NCI-H2196 treated with DMSO at 0.1 percent for 48 hours (cell line): Measurements from ENCODE around the gene AFM.

Experiments used
- DNase-seq: peaks from one replicate; lab custom pipeline; 2025; ENCODE audit not compliant: unreplicated experiment; lab: John Stamatoyannopoulos, UW

Gene AFM

DNA sequence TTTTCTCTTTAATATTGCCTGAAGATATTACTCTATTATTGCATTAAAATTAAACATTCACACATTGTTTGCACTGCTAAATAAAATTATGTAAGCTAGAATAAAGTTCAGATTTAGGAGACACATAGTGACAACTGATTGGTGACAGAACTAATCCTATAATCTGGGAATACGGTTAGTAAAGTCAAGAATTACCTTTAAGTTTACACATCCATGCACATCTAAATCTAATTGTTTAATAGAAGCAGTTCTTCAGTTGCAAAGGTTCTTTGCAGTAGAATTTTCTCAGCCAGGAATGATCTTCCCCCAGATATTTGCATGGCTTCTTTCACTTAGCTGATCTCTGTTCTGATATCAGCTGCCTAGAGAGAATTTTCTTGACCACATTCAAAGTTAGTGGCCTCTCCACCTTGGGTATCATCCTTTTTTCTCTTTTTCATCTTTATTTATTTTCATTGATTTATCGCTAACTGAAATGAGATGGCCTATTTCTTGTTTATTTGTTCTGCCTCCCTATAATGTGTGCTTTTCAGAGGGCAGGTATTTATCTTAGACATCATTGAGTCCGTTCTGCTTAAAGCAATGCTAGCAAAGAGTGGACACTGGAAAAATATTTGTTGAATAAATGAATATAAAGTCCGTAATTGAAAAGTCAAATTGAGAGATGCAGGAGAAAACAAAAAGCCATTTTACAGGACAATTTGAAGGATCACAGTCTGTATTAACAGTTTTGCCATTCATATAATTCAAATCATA is 32.9 kb upstream of the AFM start:
- DNase-seq, result no peak

GRCh38 chr4:73450398-73451004 is 31.0 kb upstream of the AFM start:
- DNase-seq, result no peak

GRCh38 chr4:73451404-73451803 is 30.1 kb upstream of the AFM start:
- DNase-seq, result no peak

- DNase-seq, result no peak
Observed at GRCh38 chr4:73451981-73452747, 29.4 kb upstream of the AFM start.

GRCh38 chr4:73452953-73453700 is 28.4 kb upstream of the AFM start:
- DNase-seq, result no peak

GRCh38 chr4:73453701-73454005 is 27.9 kb upstream of the AFM start:
- DNase-seq, result no peak

- DNase-seq, result no peak
Observed at GRCh38 chr4:73454920-73455319, 26.6 kb upstream of the AFM start.

- no peak for DNase-seq
Observed at GRCh38 chr4:73456177-73457022, 25.1 kb upstream of the AFM start.

DNA sequence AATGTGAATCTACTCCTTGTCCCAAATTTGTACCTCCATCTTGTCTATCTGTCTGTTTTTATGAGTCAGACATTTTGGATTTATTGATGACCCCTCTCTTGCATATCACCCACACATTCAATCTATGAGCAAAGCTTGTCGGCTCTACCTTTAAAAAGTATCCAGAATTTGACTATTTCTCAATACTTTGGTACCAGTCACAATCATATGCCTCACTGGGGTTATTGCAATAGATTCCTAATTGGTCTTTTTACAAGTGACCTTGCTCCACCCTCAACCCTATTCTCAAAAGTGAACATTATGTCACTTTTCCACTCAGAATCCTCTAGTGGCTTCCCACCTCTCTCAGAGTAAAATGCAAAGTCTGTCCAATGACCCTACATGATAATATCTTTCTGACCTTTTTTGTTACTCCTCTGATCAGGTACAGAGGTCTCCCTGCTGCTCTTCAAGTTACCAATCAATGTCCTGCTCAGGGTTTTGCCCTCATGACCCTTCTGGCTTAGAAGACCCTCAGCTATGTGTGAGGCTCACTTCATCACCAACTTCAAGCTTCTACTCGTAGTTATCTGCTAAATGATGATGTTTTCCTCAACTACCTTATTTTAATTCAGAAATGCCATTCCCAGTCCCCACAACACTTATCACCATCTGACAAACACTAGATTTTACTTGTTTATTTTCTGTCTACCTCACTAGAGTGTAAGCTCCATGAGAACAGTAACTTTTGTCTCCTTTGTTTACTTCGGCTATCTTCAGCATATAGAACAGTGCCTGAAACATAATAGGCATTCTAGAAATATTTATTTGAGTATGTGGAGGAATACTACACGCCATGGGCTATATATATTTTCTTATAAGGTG is 23.1 kb upstream of the AFM start:
- no peak for DNase-seq

DNA sequence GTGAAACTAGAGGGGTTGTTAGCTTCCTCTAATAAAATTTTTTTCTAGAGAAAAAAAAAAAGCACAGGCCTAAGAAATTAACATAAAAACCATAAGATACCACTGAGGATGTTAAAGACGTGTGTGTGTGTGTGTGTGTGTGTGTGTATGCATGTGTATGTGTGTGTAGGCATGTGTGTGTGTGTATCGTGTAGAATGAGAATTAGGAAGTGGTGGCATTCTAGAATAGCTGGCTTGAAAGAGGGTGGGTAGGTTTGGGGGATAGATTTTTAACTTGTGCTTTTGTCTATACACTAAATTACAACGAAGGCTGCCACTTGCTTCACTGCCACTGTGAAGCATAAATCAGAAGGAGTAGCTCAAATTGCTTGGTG is 22.5 kb upstream of the AFM start:
- DNase-seq, result no peak

GRCh38 chr4:73460913-73461522 is 20.5 kb upstream of the AFM start:
- no peak for DNase-seq

DNA sequence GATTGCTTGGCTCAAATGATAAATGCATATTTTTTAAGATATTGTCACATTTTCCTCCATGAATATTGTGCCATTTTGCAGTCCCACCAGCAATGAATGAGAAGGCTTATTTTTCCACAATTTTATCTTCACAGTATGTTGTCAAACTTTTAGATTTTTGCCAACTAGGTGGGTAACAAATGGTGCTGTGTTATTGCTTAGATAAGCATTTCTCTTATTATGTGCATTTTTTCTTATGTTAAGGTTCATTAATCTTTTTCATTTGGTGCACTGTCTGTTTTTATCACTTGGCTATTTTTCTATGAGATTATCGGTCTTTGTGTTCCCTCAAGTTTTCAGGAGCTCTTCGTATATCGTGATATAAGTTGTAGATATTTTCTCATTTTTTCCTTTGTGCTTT is 13.4 kb upstream of the AFM start:
- DNase-seq, result no peak

GRCh38 chr4:73470728-73471127 is 10.8 kb upstream of the AFM start:
- DNase-seq, result no peak

DNA sequence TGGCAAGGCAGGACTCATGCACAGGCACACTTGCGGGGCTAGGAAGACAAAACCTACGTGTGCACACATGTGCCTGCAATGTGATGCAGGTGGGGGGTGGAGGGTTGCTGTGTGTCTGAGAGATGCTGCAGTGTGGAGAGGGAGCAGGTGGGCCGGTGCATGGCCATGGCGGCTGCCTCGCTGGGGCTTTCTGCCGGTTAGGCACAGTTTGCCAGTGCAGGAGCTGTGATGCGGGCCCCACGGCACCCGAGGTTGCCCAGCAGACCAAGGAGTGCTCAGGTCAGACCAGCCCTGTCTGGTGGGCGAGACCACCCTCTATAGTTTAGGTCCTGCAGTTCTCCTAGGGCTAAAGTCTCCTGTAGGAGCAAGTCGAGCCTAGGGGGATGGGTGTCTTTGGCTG is 4.4 kb upstream of the AFM start:
- DNase-seq, result no peak

GRCh38 chr4:73479323-73479722 is 2.2 kb upstream of the AFM start:
- DNase-seq, result no peak

GRCh38 chr4:73485085-73485484 is 3.5 kb downstream of the AFM start:
- DNase-seq, result no peak

GRCh38 chr4:73485596-73485995 is 4.1 kb downstream of the AFM start:
- no peak for DNase-seq

GRCh38 chr4:73486497-73486896 is 5.0 kb downstream of the AFM start:
- no peak for DNase-seq

DNA sequence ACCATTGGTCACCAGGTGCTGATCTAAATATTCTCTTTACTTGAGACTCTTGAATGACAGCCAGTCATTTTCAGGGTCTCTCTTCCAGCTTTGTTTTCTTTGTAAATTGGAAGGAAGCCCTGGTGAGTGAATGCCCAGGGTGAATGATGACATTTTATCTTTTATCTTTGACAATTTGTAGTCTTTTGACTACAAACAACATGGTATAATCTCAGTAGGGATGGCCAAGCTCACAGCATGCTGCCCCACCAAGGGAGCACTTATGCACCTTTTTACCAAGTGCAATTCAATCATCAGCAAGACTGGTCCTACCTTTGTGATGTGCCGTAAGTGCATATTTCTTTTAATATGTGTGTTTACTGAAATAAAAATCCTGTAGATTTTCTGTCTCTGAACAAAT is 5.7 kb downstream of the AFM start:
- DNase-seq, result no peak
